ENCODE results near the gene NRBF2.
A peak's percentile ranks its signal among the peaks of the same experiment; 100 is the strongest.

The NRBF2 gene

DNA sequence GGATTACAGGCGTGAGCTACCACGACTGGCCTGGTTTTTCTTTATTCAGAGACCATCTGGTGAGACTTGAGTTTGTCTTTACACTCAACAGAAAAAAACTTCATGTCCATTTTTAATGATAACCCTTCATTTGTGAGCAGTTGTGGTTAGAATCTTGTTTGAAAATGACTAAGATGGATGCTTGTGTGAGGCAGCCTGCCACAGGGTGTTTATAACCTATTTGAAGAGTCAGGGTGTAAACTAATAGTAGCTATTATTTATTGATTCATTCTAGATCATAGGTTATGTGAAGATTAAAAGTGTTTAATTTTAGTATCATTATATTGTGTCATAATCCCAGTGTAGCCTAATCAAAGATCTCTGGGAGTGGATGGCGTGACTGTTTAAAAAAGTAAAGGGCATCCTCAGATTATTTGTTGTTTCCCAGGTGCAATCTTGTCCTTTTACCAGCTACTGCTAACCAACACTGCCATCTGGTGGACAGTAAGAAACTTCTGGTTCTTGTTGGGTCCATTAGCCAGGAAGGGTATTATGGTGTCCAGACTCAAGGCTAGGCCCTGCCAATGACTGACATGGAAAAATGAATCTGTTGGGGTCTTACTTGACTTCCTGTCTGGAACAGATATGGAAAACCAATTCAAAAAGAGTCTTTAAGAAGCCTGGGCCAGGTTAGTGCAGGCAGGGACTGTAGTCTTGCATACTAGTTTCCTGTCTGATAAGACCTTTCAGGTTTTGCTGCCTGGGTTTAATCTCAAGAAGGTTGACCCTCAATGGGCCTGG is 24.9 kb downstream of the NRBF2 start:
- DNase-seq (ENCODE audit: low read depth in 1 of 2, low spot score in 1 of 2) = peak in 1 of 2 donors; percentile 16

DNA sequence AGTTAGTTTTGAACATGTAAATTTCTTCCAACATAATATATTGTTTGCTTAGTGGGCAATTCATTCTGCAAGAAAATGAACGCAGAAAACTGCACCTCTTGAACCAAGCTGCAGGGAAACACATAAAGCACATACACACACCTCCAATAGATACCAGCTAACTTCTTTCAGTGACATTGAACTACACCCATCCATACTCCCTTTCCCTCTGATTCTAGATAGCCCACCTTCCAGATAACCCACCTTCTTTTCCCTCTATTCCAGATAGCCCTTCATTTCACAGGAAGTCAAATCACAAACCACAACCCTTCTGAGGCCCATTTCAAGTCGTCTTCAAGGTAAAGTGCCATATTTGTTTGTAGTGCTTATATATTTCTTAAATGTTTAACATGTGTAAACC is 28.5 kb downstream of the NRBF2 start:
- DNase-seq (ENCODE audit: low read depth in 1 of 2, low spot score in 1 of 2) = no peak

DNA sequence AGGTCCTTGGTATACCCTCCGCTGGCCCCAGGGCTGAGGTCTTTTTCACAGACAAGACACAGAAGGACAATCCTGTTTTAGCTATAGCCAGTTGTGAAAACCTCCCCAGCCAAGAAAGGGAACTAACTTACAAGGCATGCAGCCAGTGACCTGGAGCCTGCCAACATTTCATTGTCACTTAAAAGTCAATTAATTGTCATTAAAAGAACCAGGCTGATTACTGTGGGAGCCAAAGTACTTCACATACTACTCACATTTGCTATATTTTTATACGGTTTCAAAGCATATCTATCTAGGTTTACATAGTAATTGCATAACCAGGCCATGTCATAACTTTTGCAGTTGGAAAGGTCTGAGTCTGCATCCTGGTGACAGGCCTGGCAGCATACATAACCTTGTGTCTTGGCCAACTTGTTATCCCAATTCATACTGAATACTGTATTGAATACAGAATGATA is 31.1 kb downstream of the NRBF2 start:
- no peak for DNase-seq (ENCODE audit: low read depth in 1 of 2, low spot score in 1 of 2)

DNA sequence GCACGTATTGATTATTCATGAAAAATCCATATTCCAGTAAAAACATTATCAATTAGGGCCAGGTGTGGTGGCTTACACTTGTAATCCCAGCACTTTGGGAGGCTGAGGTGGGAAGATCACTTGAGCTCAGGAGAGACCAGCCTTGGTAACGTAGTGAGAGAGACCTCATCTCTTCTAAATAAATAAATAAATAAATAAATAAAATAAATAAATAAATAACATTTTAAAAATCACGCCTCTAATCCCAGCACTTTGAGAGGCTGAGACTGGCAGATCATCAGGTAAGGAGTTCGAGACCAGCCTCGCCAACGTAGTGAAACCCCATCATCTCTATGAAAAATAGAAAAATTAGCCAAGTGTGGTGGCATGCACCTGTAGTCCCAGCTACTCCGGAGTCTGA is 32.1 kb downstream of the NRBF2 start:
- no peak for DNase-seq (ENCODE audit: low read depth in 1 of 2, low spot score in 1 of 2)

DNA sequence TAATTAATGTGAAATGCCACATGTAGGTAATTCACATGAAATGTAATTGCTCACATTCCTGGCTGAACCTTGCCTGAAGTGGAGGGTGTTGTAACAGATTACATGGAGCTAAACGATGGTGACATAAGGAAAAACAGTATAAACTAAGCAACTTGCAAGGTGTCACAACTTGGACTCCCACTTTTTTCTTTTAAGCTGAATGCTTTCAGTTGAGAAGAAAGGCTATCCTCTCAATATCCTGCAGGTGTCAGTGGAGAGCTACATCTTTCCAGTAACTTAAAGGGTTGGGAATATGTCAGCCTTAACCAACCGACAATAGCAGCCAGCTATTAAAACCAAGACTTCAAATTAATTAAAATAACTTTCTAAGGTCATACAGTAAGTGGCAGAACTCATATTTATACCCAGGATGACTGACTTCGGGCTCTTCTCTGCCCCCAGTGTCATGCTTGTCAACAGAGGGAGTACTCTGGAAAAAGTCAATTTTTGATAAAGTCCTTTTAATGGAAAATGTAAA is 33.7 kb downstream of the NRBF2 start:
- DNase-seq (ENCODE audit: low read depth in 1 of 2, low spot score in 1 of 2) = no peak

DNA sequence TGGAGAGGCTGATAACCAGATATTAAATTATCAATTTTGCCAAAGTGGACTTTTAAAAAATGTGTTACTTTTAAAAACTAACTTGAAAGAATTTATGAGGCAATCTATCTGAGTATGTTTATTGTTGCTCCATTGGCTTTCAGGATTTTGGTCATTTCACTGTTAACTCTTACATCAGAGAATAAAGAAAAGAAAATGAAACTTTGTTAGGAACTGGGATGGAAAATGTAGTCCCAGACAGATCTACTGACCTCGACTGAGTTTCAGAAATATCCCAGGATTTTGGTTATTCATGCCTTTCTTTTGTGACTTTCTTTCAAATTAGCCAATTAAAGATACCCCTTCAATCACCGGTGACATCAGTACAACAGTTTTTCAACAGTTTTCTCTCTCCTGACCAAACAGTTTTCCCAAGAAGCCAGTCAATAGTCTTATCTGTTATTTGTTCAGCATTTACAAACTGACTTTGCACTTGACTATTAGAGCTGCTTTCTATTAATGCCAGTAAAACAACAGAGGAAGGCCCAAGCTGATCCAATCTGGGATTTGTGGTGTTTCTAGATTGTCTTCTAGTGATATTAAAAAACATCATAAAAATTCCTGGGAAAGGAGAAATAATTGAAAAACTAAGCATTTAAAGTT is 35.8 kb downstream of the NRBF2 start:
- no peak for DNase-seq (ENCODE audit: low read depth in 1 of 2, low spot score in 1 of 2)

DNA sequence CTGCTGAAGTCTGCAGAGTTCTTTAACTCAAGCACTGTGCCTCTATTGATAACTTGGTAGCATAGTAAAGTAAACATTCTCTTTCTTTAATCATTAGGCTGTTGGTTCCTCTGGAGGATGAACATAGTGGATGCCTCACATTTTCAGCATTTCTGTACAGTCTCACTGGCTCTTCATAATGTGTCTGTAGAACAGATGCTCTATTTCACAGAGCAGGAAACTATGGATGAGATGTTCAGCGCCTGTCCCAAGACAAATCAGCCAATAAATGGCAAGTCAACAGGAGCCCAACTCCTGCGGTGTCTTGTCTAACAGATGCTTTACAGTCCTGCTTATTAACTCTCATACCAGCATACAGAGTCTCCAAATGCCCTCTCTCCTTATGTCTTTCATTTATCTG is 36.5 kb downstream of the NRBF2 start:
- no peak for DNase-seq (ENCODE audit: low read depth in 1 of 2, low spot score in 1 of 2)

DNA sequence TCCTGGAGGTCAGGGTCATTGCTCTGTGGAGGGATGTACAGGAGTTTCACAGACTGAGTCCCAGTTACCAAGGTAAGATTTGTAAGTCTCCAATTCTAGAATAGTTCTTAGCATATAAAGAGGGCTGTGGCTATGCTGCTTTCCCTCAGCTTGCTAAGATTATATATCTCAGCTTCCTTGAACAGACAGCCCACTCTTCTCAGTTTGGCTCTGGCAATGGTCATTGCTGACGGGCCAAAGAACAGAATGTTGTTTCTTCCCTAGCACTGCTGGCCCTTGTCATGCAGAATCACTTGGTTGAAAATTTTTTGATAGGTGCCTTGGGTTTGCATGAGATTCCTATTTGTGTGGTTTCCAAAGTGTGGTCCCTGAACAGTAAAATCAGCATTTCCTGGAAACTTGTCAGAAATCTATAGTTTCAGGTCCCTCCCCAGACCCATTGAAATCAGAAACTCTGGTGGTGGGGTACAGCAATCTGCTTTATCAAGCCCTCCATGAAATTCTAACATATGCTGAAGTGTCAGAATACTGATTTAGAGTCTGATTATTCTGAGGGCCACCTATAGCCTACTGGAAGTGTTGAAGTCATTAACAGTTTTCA is 38.2 kb downstream of the NRBF2 start:
- DNase-seq (ENCODE audit: low read depth in 1 of 2, low spot score in 1 of 2) = no peak

DNA sequence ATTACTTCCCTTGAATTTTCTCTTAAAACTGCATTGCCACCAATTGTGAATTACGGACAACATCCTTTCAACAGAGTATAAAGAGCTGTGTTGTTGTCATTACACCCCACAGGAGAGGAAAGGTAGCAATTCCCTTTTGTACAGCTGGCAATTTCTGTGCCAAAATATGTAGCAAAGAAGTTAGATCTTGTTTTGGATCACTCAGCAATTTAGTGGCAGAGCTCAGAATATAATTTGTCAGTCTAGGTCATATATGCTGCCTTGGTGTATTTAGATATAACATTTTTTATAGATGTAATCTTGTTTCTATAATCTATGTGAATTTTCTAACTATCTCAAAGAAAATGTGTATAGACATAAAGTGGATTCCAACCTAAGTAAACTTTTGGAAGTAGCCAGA is 38.8 kb downstream of the NRBF2 start:
- no peak for DNase-seq (ENCODE audit: low read depth in 1 of 2, low spot score in 1 of 2)

DNA sequence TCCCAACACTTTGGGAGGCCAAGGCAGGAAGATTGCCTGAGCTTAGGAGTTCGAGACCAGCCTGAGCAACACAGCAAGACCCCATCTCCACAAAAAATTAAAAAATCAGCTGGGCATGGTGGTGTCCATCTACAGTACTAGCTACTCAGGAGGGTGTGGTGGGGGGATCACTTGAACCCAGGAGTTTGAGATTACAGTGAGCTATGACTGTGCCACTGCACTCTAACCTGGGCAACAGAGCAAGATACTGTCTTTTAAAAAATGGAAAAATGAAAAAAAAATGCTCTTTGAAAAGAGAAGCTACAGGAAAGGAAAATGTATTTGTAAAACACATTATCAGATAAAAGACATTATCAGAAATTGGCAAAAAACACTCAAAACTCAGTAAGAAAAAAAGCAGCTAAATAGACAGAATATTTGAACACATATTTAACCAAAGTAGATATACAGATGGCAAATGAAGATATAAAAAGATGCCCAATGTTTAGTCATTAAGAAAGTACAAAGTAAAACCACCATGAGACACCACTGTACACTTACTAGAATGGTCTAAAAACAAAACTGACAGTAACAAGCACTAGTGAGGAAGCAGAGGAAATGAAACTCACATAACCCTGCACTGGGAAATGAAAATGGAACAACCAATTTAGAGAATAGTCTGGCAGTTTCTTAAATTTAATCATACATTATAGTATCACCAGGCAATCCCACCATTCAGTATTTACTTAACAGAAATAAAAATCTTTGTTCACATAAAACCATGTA is 40.5 kb downstream of the NRBF2 start:
- no peak for DNase-seq (ENCODE audit: low read depth in 1 of 2, low spot score in 1 of 2)

DNA sequence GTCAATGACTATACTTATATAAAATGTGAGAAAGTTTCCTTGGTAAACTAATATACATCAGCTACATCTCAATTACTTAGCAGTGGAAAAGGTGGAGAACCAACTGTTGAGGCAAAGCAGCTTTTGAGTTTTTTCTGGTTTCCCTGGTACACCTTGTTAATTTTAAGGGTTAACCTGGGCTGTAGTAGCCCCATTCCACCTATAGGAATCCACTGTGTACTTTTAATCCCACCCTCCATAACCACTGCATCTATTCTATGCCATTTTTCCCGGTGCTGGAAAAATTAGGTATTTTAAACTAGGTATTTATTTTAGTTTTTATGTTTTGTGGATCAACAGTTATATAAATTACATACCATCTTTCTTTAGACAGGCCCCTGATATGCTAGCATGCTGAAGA is 42.4 kb downstream of the NRBF2 start:
- DNase-seq (ENCODE audit: low read depth in 1 of 2, low spot score in 1 of 2) = no peak

DNA sequence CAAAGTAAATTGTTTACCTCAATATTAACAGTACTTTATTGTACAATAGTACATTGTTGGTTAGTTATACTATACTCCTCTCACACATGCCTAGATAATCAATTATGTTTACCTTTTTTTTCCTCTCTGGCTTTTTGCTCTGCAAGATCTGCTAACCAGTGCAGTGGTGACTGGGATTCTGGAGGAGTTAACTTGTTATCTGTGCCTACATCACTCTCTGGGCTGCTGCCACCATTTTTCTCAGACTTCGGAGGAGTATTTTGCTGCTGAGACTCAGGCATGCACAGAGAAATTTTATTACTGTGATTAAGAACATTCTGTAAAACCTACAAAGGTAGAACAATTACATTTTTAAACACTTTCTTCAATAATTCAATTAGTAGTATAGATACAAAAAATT is 59.7 kb downstream of the NRBF2 start:
- no peak for DNase-seq (ENCODE audit: low read depth in 1 of 2, low spot score in 1 of 2)

DNA sequence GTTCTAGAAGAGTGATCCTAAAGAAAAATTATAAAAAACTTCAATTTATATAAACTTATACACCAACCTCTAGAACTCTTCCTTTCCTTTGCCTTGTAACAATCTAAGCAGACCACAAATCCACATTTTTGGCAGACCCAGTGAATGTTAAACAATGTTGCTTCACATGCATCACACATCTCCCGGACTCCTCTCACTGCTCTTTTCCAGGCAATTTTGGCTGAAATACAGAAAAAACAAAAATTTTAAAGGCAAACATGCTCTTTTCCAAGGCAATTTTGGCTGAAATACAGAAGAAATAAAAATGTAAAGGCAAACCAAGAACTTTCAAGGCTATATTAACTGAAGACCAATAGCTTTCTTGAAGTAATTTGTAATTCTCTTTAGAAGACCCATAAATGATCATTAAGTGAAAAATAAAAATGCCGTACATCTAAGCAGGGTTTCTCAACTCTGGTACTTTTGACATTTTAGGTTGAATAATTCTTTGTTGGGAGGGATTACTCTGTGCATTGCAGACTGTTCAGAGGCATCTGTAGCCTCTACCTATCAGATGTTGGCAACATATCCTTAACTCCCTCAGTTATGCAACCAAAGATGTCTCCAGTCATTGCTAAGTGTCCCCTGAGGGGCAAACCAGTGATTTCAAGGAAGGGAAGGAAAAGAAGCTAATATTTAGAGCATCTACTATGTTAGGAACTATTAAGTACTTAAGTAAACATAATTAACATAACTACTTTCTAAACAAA is 64.4 kb downstream of the NRBF2 start:
- no peak for DNase-seq (ENCODE audit: low read depth in 1 of 2, low spot score in 1 of 2)

DNA sequence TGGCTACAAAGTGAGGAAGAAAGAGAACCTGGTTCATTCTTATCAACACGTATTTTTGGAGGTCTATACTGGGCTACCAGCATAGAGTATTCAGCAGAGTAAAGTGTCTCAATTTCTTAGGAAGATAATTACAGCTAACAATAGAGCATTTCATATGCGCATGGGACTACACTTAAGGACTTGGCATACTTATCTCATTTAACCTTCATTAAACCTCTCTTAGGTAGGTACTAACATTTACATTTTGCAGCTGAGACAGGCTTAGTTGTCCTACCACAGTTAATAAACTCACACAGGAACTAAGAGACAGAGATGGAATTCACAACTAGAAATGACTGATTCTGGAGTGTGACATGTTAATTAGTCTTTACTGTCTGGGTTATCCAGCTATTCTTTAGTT is 66.6 kb downstream of the NRBF2 start:
- DNase-seq (ENCODE audit: low read depth in 1 of 2, low spot score in 1 of 2) = no peak

DNA sequence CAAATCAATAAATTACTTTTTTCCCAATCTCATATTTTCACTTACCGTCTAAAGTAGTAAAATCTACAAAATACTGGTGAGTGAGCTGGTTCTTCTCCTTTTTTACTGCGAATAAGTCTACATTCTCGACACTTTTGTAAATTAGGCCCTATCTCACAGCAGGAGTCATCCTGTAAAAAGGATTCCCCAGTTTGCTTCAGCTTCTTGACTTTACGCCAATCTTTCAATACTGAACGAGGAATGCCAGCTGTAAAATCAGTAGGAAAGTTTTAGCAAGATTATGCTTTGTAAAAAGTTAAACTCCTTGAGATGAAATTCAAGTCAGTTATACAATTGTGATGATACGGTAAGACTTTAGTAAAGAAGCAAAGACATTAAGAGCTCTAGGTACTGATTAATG is 67.3 kb downstream of the NRBF2 start:
- DNase-seq (ENCODE audit: low read depth in 1 of 2, low spot score in 1 of 2) = no peak

DNA sequence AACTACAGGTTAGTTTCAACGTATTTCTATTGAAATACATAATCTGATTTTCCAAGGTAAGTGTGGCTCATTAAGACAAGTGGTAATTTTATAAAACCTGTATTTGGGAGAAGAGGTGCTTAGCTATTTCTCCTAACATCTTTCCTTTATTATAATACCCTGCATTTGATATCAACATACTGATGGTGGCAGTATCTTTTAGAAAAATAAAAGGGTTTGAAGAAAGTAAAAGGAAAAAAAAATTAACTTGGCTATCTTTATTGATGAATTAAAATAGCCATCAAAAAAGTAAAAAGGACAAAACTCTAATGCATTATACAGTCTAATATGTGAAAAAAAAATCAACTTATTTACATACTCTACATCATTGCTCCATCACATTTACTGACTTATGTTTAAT is 68.0 kb downstream of the NRBF2 start:
- no peak for DNase-seq (ENCODE audit: low read depth in 1 of 2, low spot score in 1 of 2)
